ENCODE results near the gene MKI67.

The MKI67 gene, protein sequence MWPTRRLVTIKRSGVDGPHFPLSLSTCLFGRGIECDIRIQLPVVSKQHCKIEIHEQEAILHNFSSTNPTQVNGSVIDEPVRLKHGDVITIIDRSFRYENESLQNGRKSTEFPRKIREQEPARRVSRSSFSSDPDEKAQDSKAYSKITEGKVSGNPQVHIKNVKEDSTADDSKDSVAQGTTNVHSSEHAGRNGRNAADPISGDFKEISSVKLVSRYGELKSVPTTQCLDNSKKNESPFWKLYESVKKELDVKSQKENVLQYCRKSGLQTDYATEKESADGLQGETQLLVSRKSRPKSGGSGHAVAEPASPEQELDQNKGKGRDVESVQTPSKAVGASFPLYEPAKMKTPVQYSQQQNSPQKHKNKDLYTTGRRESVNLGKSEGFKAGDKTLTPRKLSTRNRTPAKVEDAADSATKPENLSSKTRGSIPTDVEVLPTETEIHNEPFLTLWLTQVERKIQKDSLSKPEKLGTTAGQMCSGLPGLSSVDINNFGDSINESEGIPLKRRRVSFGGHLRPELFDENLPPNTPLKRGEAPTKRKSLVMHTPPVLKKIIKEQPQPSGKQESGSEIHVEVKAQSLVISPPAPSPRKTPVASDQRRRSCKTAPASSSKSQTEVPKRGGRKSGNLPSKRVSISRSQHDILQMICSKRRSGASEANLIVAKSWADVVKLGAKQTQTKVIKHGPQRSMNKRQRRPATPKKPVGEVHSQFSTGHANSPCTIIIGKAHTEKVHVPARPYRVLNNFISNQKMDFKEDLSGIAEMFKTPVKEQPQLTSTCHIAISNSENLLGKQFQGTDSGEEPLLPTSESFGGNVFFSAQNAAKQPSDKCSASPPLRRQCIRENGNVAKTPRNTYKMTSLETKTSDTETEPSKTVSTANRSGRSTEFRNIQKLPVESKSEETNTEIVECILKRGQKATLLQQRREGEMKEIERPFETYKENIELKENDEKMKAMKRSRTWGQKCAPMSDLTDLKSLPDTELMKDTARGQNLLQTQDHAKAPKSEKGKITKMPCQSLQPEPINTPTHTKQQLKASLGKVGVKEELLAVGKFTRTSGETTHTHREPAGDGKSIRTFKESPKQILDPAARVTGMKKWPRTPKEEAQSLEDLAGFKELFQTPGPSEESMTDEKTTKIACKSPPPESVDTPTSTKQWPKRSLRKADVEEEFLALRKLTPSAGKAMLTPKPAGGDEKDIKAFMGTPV (N-terminal part only)

DNA sequence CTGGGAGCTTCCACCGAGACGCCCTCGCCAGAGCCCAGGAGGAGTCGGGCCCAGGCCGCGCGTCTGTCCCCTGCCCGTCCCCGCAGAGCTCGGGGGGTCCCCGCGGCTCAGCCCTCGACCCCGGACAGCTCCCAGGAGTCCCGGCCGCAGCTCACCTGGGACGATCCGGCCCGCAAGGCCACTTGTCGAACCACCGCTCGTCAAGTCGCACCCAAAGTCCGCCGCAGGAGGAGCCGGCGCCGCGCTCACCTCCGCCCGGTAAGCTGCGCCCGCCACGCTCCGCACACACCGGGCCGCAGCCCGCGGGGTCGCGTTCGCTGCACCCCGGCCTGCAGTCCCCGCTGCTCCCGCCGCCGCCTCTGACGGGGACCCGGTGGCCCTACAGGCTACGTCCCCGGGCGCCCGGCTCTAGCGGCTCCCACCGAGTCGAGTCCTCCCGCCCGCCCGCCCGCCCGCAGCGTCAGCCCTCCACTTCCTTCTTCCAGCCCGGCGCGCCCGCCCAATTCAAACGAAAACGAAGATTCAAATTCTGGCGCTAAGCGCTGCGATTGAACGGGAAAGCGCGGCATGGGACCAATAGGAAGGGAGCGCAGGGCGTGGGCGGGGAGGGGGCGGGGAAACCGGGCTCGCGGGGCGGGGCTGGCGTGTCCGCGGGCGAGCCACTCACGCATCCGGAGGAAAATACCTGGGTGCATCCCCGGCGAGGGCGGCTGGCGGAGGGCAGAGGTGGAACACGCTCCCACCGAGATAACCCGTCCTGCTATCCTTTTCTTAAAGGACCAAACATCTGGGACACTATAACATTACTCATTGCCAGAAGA lies at the start of gene MKI67:
MKI67 (minus strand) TSS at position 480 of the 821 bp plus-strand sequence. CDS start 756 bp downstream, outside the sequence.
- peak; percentile 96 for DNase-seq (ENCODE audit: low read depth)
- TF ChIP-seq POLR2A (IDR thresholded peaks at IDR 0.05; ENCODE audit: extremely low read depth, insufficient read length), result peak; percentile 43
- TF ChIP-seq, protein P1, sequence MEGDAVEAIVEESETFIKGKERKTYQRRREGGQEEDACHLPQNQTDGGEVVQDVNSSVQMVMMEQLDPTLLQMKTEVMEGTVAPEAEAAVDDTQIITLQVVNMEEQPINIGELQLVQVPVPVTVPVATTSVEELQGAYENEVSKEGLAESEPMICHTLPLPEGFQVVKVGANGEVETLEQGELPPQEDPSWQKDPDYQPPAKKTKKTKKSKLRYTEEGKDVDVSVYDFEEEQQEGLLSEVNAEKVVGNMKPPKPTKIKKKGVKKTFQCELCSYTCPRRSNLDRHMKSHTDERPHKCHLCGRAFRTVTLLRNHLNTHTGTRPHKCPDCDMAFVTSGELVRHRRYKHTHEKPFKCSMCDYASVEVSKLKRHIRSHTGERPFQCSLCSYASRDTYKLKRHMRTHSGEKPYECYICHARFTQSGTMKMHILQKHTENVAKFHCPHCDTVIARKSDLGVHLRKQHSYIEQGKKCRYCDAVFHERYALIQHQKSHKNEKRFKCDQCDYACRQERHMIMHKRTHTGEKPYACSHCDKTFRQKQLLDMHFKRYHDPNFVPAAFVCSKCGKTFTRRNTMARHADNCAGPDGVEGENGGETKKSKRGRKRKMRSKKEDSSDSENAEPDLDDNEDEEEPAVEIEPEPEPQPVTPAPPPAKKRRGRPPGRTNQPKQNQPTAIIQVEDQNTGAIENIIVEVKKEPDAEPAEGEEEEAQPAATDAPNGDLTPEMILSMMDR (IDR thresholded peaks at IDR 0.05; ENCODE audit: low read depth, low read length), result no peak
- TF ChIP-seq, protein P2, sequence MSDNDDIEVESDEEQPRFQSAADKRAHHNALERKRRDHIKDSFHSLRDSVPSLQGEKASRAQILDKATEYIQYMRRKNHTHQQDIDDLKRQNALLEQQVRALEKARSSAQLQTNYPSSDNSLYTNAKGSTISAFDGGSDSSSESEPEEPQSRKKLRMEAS (IDR thresholded peaks at IDR 0.05; ENCODE audit: low read depth, low read length), result peak; percentile 33
- H3K4me3 ChIP-seq (ENCODE audit: low read depth, low read length), result peak within 1 kb of the TSS; percentile 94

DNA sequence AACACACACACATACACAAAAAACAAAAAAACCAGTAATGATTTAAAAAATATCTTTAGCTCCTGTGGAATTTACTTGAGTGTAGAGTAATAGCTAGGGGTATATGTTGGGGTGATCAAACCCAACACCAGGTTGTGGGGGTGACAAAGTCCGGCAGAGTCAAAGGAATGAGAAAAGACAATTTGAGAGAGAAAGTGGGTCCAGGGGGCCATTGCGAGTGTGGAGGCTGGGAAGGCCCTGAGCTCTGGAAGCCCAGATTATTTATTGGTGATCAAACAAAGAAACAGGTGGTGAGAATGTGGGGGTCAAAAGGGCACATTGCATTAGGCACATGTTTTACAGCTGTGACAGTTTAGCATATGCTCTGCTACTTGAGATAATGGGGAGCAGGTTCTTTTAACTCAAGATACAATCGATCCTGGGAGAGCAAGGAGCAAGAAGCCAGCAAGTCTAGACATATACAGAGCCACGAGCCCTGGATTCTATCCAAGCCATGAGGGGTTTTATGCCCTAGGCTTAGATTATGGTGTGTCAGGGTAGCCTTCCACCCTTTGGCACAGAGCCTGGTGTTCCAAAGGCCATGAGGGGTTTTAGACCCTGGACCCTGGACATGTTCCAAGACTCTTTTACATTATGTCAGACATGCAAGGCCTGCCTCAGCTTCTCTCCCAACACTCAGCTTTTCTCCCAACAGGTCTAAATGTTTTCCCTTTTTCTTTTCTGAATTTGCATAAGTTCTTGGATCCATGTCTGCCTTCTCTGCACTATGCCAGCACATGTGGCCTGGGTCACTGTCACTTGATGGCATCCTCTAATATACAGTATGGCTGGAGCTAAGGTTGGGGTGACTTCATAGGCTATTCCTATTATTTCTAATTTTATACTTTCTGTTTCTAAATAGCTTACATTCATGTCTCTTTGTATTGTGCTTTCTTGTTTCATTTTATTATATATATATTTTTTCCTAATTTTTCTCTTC lies 48.6 kb upstream of the MKI67 start:
- TF ChIP-seq POLR2A (IDR thresholded peaks at IDR 0.05; ENCODE audit: extremely low read depth, insufficient read length) (no peak), MYC (IDR thresholded peaks at IDR 0.05; ENCODE audit: low read depth, low read length) (no peak)
- TF ChIP-seq, protein P2 (IDR thresholded peaks at IDR 0.05; ENCODE audit: low read depth, low read length), result no peak
- no peak for DNase-seq (ENCODE audit: low read depth)
- H3K4me3 ChIP-seq (ENCODE audit: low read depth, low read length), result no peak overlapping the region

DNA sequence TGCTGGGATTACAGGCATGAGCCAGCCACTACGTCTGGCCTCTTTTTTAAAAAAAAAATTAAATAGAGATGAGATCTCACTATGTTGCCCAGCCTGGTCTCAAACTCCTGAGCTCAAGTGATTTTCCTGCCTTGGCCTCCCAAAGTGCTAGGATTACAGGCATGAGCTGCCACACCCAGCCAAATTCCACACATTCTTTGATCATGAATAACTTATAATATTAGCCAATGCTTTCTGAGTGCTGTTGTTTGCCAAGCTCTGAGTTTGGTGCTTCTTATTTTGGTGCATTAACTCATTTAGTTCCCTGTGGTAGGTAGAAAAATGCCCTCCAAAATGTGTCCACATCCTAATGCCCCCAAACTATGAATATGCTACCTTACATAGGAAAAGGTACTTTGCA lies 47.2 kb upstream of the MKI67 start:
- no peak for DNase-seq (ENCODE audit: low read depth)
- H3K4me3 ChIP-seq (ENCODE audit: low read depth, low read length), result no peak overlapping the region
- TF ChIP-seq, protein P1 (IDR thresholded peaks at IDR 0.05; ENCODE audit: low read depth, low read length), result no peak
- TF ChIP-seq, protein P2 (IDR thresholded peaks at IDR 0.05; ENCODE audit: low read depth, low read length), result no peak
- TF ChIP-seq POLR2A (IDR thresholded peaks at IDR 0.05; ENCODE audit: extremely low read depth, insufficient read length) (no peak), MYC (IDR thresholded peaks at IDR 0.05; ENCODE audit: low read depth, low read length) (no peak)

DNA sequence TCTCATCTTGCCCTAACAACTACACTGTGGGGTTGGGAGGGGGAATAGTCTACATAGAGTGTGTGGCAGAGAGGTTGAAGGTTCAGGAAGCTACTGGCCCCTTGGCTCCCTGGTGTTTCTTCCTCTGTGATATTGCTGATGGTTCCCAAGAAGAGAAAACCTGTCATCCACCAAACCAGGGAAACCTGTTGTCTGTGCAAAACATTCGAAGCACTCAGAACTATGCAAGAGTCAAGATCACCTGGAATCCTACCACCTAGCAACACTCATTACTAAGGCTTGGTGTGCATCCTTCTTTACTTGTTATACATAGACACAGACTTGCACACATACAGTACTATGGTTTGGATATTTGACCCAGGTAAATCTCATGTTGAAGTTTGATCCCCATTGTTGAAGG lies 46.5 kb upstream of the MKI67 start:
- TF ChIP-seq, protein P2 (IDR thresholded peaks at IDR 0.05; ENCODE audit: low read depth, low read length), result no peak
- DNase-seq (ENCODE audit: low read depth), result no peak
- H3K4me3 ChIP-seq (ENCODE audit: low read depth, low read length), result no peak overlapping the region

DNA sequence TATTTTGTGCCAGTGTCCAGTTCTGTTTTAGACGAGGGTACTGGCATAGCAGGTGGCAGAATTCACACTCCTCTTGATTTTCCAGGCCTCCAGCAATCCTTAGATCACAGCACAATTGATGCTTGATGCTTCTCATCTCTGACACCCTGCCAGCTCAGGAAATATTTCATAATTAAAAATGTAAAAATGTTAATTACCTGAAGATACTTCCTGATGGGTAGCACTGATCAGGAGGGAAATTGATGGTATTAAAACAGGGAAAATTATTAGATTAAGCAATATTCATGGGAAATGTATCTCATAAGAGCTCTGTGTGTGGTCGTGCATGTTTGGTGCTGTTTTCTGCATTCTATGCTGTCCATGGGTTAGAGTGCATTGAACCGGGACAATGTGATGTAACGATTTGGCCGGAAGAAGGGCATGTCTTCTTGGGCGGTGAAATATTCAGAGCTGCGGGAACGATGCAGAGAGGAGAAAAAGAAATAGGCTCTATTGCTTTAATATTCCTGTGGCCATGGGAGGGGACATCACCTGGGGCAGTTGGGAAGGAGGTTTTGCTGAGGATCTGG lies 43.7 kb upstream of the MKI67 start:
- no peak overlapping the region for H3K4me3 ChIP-seq (ENCODE audit: low read depth, low read length)
- no peak for DNase-seq (ENCODE audit: low read depth)
- TF ChIP-seq, protein P2 (IDR thresholded peaks at IDR 0.05; ENCODE audit: low read depth, low read length), result no peak
- TF ChIP-seq, protein P1 (IDR thresholded peaks at IDR 0.05; ENCODE audit: low read depth, low read length), result no peak
- no peak for TF ChIP-seq MYC (IDR thresholded peaks at IDR 0.05; ENCODE audit: low read depth, low read length)
- no peak for TF ChIP-seq POLR2A (IDR thresholded peaks at IDR 0.05; ENCODE audit: extremely low read depth, insufficient read length)
